DOHH2 (cell line): ENCODE results near the gene BUB3.

Experiments used
- H3F3A ChIP-seq: fragments of 200-600 bp; sonication (generic), shearing (Covaris generic); 2 replicates; pipeline ENCODE4 v1.6.0; 2016; ENCODE audit warnings: antibody characterized with exemption, mild to moderate bottlenecking; ENCODE audit not compliant: control insufficient read depth, insufficient read depth
- H3K27ac ChIP-seq: fragments of 200-600 bp; sonication (generic); 2 replicates; pipeline ENCODE4 v1.5.1; 2014; ENCODE audit warnings: low read depth, mild to moderate bottlenecking, low read length, moderate library complexity
- H3K27me3 ChIP-seq: fragments of 200-600 bp; sonication (generic); 2 replicates; pipeline ENCODE4 v1.6.1; 2014; ENCODE audit warnings: mild to moderate bottlenecking, low read length, mixed read lengths; ENCODE audit not compliant: control insufficient read depth
- H3K36me3 ChIP-seq: fragments of 200-600 bp; sonication (generic); 2 replicates; pipeline ENCODE4 v1.6.1; 2014; ENCODE audit warnings: mild to moderate bottlenecking, low read length, moderate library complexity, mixed read lengths; ENCODE audit not compliant: control insufficient read depth
- H3K4me1 ChIP-seq: fragments of 200-600 bp; sonication (generic); 2 replicates; pipeline ENCODE4 v1.6.1; 2014; ENCODE audit warnings: mild to moderate bottlenecking, low read length, mixed read lengths; ENCODE audit not compliant: control insufficient read depth
- H3K4me2 ChIP-seq: fragments of 200-600 bp; sonication (generic); 2 replicates; pipeline ENCODE4 v1.6.0; 2014; ENCODE audit warnings: mild to moderate bottlenecking, low read length, moderate library complexity
- H3K4me3 ChIP-seq: fragments of 200-600 bp; sonication (generic); 2 replicates; pipeline ENCODE4 v1.5.1; 2014; ENCODE audit warnings: mild to moderate bottlenecking, low read length, mixed read lengths
- H3K79me2 ChIP-seq: fragments of 200-600 bp; sonication (generic); 2 replicates; pipeline ENCODE4 v1.6.1; 2014; ENCODE audit warnings: mild to moderate bottlenecking, low read length, mixed read lengths; ENCODE audit not compliant: control insufficient read depth
- H3K9me2 ChIP-seq: fragments of 200-600 bp; sonication (generic); replicated peaks from 2 replicates; pipeline ENCODE4 v1.6.1; 2014; ENCODE audit warnings: mild to moderate bottlenecking, low read length, mixed read lengths; ENCODE audit not compliant: control insufficient read depth
- H3K9me3 ChIP-seq: fragments of 200-600 bp; sonication (generic); 2 replicates; pipeline ENCODE4 v1.6.1; 2014; ENCODE audit warnings: antibody characterized with exemption, low read length, mixed read lengths; ENCODE audit not compliant: control insufficient read depth, insufficient read depth
- H4K20me1 ChIP-seq: fragments of 200-600 bp; sonication (generic); 2 replicates; pipeline ENCODE4 v1.6.0; 2014; ENCODE audit warnings: low read depth, mild to moderate bottlenecking, antibody characterized with exemption, low read length, moderate library complexity; ENCODE audit not compliant: control insufficient read depth, insufficient read depth
- CTCF ChIP-seq: fragments of 200-600 bp; sonication (generic); IDR thresholded peaks from one replicate; pipeline ENCODE4 v1.5.1; 2014; ENCODE audit warnings: antibody characterized with exemption, mild to moderate bottlenecking, low read depth, low read length; ENCODE audit not compliant: poor library complexity, severe bottlenecking
- EZH2phosphoT487 ChIP-seq: fragments of 200-600 bp; sonication (generic); IDR thresholded peaks from 2 replicates; pipeline ENCODE4 v1.6.1; 2017; ENCODE audit warnings: borderline replicate concordance, mild to moderate bottlenecking, antibody characterized with exemption, low read length, moderate library complexity, mixed read lengths

BUB3 gene

GRCh38 chr10:123142701-123143161, 11.5 kb upstream of the BUB3 start:
- Histone ChIP-seq H4K20me1 (no peaks in the 10 kb centered on the region), H3K9me2 (no peaks in the 10 kb centered on the region), H3F3A (no peaks in the 10 kb centered on the region), H3K4me3 (no peak overlapping the region), H3K4me2 (no peak overlapping the region), H3K4me1 (no peaks in the 10 kb centered on the region), H3K79me2 (no peaks in the 10 kb centered on the region), H3K27ac (no peak overlapping the region), H3K9me3 (no peaks in the 10 kb centered on the region), H3K27me3 (peaks cover 50% of the 10 kb centered on the region), H3K36me3 (no peaks in the 10 kb centered on the region)
- no peak for TF ChIP-seq EZH2phosphoT487

- Histone ChIP-seq H3K4me1 (no peaks in the 10 kb centered on the region), H3K27me3 (peaks cover 50% of the 10 kb centered on the region), H3K4me3 (no peak overlapping the region), H3K27ac (no peak overlapping the region), H3F3A (no peaks in the 10 kb centered on the region), H3K79me2 (no peaks in the 10 kb centered on the region), H4K20me1 (no peaks in the 10 kb centered on the region), H3K9me3 (no peaks in the 10 kb centered on the region), H3K4me2 (no peak overlapping the region), H3K9me2 (no peaks in the 10 kb centered on the region), H3K36me3 (no peaks in the 10 kb centered on the region)
- TF ChIP-seq EZH2phosphoT487 = no peak
These were observed 10.9 kb upstream of the BUB3 start for GRCh38 chr10:123143162-123143824.

GRCh38 chr10:123143825-123144168, 10.4 kb upstream of the BUB3 start:
- H3K4me2 ChIP-seq = no peak overlapping the region
- H3F3A ChIP-seq = no peaks in the 10 kb centered on the region
- no peak overlapping the region for H3K27ac ChIP-seq
- H4K20me1 ChIP-seq = no peaks in the 10 kb centered on the region
- no peaks in the 10 kb centered on the region for H3K36me3 ChIP-seq
- no peak for TF ChIP-seq EZH2phosphoT487
- TF ChIP-seq CTCF = no peak
- H3K4me1 ChIP-seq = no peaks in the 10 kb centered on the region
- no peaks in the 10 kb centered on the region for H3K9me3 ChIP-seq
- no peaks in the 10 kb centered on the region for H3K9me2 ChIP-seq
- H3K27me3 ChIP-seq = peaks cover 51% of the 10 kb centered on the region
- no peak overlapping the region for H3K4me3 ChIP-seq
- H3K79me2 ChIP-seq = no peaks in the 10 kb centered on the region

GRCh38 chr10:123144697-123145541, 9.3 kb upstream of the BUB3 start:
- no peaks in the 10 kb centered on the region for H3K4me1 ChIP-seq
- H3K9me3 ChIP-seq = no peaks in the 10 kb centered on the region
- no peak overlapping the region for H3K4me2 ChIP-seq
- peaks cover 53% of the 10 kb centered on the region for H3K27me3 ChIP-seq
- no peaks in the 10 kb centered on the region for H3K79me2 ChIP-seq
- H4K20me1 ChIP-seq = no peaks in the 10 kb centered on the region
- H3F3A ChIP-seq = no peaks in the 10 kb centered on the region
- H3K36me3 ChIP-seq = no peaks in the 10 kb centered on the region
- TF ChIP-seq EZH2phosphoT487 (no peak), CTCF (peak; percentile 15)
- H3K27ac ChIP-seq = no peak overlapping the region
- H3K4me3 ChIP-seq = no peak overlapping the region
- H3K9me2 ChIP-seq = no peaks in the 10 kb centered on the region
